IPS DF 19.7 (cell line): ENCODE results near the gene GSX1.
"Not testable (repeated sequence)": the region's sequence is repeated elsewhere in the genome, so short reads cannot be mapped to it uniquely, and the experiment has no call there.

Source experiments
- DNase-seq: peaks from one replicate; pipeline ENCODE4 v3.0.0-alpha.2; 2013; ENCODE audit warnings: low read depth, low spot score

GSX1 gene

GRCh38 chr13:27794368-27794691 is 2.0 kb downstream of the GSX1 start:
- no peak for DNase-seq

GRCh38 chr13:27794921-27795717 is 2.8 kb downstream of the GSX1 start:
- no peak for DNase-seq

GRCh38 chr13:27795718-27796019 is 3.4 kb downstream of the GSX1 start:
- DNase-seq, result no peak

GRCh38 chr13:27796544-27797227 is 4.4 kb downstream of the GSX1 start:
- no peak for DNase-seq

- DNase-seq, result no peak
These were observed 4.9 kb downstream of the GSX1 start for GRCh38 chr13:27797228-27797624.

- no peak for DNase-seq
These were observed 14.6 kb downstream of the GSX1 start for GRCh38 chr13:27806744-27807387.

- no peak for DNase-seq
These were observed 16.7 kb downstream of the GSX1 start for GRCh38 chr13:27808851-27809550.

GRCh38 chr13:27810009-27810408 is 17.7 kb downstream of the GSX1 start:
- no peak for DNase-seq

- no peak for DNase-seq
These were observed 18.2 kb downstream of the GSX1 start for GRCh38 chr13:27810461-27810860.

GRCh38 chr13:27813826-27814225 is 21.5 kb downstream of the GSX1 start:
- no peak for DNase-seq

GRCh38 chr13:27817832-27818231 is 25.5 kb downstream of the GSX1 start:
- DNase-seq, result not testable (repeated sequence)

- DNase-seq, result no peak
These were observed 28.5 kb downstream of the GSX1 start for GRCh38 chr13:27820524-27821482.

- no peak for DNase-seq
These were observed 29.3 kb downstream of the GSX1 start for GRCh38 chr13:27821566-27821965.

- no peak for DNase-seq
These were observed 30.1 kb downstream of the GSX1 start for GRCh38 chr13:27822258-27822872.

GRCh38 chr13:27822873-27823311 is 30.6 kb downstream of the GSX1 start:
- DNase-seq, result no peak

- no peak for DNase-seq
These were observed 31.8 kb downstream of the GSX1 start for GRCh38 chr13:27824121-27824520.

GRCh38 chr13:27825072-27825471 is 32.8 kb downstream of the GSX1 start:
- DNase-seq, result no peak

GRCh38 chr13:27826379-27827353 is 34.4 kb downstream of the GSX1 start:
- no peak for DNase-seq

- DNase-seq, result no peak
These were observed 35.4 kb downstream of the GSX1 start for GRCh38 chr13:27827646-27828045.

- no peak for DNase-seq
These were observed 37.7 kb downstream of the GSX1 start for GRCh38 chr13:27830010-27830409.
